H1 (cell line): ENCODE measurements around the gene ESR1. TPM values are rescaled to one million over a fixed set of nuclear protein-coding genes. Genes with fewer than 3 reads are reported as not detected.

Experiments used
- CTCF ChIA-PET: fragments of 300-600 bp; sonication (Branson Sonifier 250); formaldehyde crosslinking; loops from one replicate; lab custom pipeline; 2021; ENCODE audit not compliant: partially characterized antibody; lab: Charles Lee
- POLR2A ChIA-PET: fragments of 300-600 bp; sonication (Branson Sonifier 250); formaldehyde crosslinking; loops from one replicate; lab custom pipeline; 2021; ENCODE audit warnings: inconsistent platforms; ENCODE audit not compliant: partially characterized antibody; lab: Charles Lee
- DNase-seq, 2 experiments: peaks; one replicate each; pipeline versions ENCODE4 v3.0.0 to v3.0.0-alpha.2; 2010 to 2022; ENCODE audit warnings: low spot score in 2 of 2, low read depth in 1 of 2, mixed read lengths in 1 of 2
- FAIRE-seq: peaks from 2 replicates; lab custom pipeline; 2011; peaks lifted over from hg19 to GRCh38; lab: Jason Lieb, UNC
- H2AFZ ChIP-seq: 2 replicates; pipeline ENCODE4 v1.8.1; 2012; ENCODE audit warnings: low read length, inconsistent platforms
- H2AK5ac ChIP-seq: 2 replicates; pipeline ENCODE4 v1.6.1; 2013; ENCODE audit warnings: low read depth, low read length
- H2BK120ac ChIP-seq: replicated peaks from 2 replicates; pipeline ENCODE3; 2013; ENCODE audit warnings: low read depth, low read length, inconsistent platforms
- H2BK12ac ChIP-seq: 2 replicates; pipeline ENCODE4 v1.6.1; 2013; ENCODE audit warnings: low read depth, low read length
- H2BK15ac ChIP-seq: 2 replicates; pipeline ENCODE4 v1.6.1; 2013; ENCODE audit warnings: low read length
- H2BK20ac ChIP-seq: 2 replicates; pipeline ENCODE4 v1.6.1; 2013; ENCODE audit warnings: low read length
- H2BK5ac ChIP-seq: 2 replicates; pipeline ENCODE4 v1.6.1; 2013; ENCODE audit warnings: low read depth, low read length
- H3K14ac ChIP-seq: 2 replicates; pipeline ENCODE4 v1.6.1; 2013; ENCODE audit warnings: inconsistent platforms; ENCODE audit not compliant: insufficient read length
- H3K18ac ChIP-seq: 2 replicates; pipeline ENCODE4 v1.6.1; 2013; ENCODE audit warnings: low read length; ENCODE audit errors: extremely low read depth
- H3K23ac ChIP-seq: 2 replicates; pipeline ENCODE4 v1.6.1; 2013; ENCODE audit warnings: inconsistent platforms; ENCODE audit not compliant: insufficient read length
- H3K23me2 ChIP-seq: 2 replicates; pipeline ENCODE4 v1.6.1; 2013; ENCODE audit warnings: low read depth, low read length
- H3K27ac ChIP-seq: 2 replicates; pipeline ENCODE4 v1.6.1; 2011; ENCODE audit warnings: low read depth, low read length, inconsistent platforms
- H3K27me3 ChIP-seq, 4 experiments: replicated peaks in 1 of 4; 1 replicate in 1 of 4; 2 replicates in 3 of 4; pipeline versions ENCODE4 v1.6.1 to v1.8.1; 2011 to 2013; ENCODE audit warnings: low read length in 3 of 4, mild to moderate bottlenecking in 3 of 4, inconsistent platforms in 2 of 4, mixed read lengths in 2 of 4, moderate library complexity in 1 of 4; ENCODE audit not compliant: control insufficient read depth in 3 of 4, insufficient read depth in 3 of 4; ENCODE audit errors: extremely low read depth in 1 of 4
- H3K36me3 ChIP-seq, 4 experiments: 2 replicates each; pipeline versions ENCODE4 v1.6.1 to v1.8.1; 2011 to 2013; ENCODE audit warnings: mild to moderate bottlenecking in 4 of 4, low read length in 3 of 4, moderate library complexity in 2 of 4, control low read depth in 1 of 4, inconsistent platforms in 1 of 4; ENCODE audit not compliant: insufficient read depth in 4 of 4, control insufficient read depth in 2 of 4
- H3K4ac ChIP-seq: replicated peaks from 2 replicates; pipeline ENCODE3; 2013; ENCODE audit warnings: low read length, low read depth, mixed read lengths, inconsistent platforms; ENCODE audit not compliant: insufficient read length
- H3K4me1 ChIP-seq, 4 experiments: replicated peaks in 1 of 4; 1 replicate in 1 of 4; 2 replicates in 3 of 4; pipeline versions ENCODE4 v1.6.1 to v1.8.1; 2011 to 2013; ENCODE audit warnings: low read length in 3 of 4, inconsistent platforms in 2 of 4, mixed read lengths in 1 of 4; ENCODE audit not compliant: insufficient read depth in 4 of 4, control insufficient read depth in 3 of 4
- H3K4me2 ChIP-seq, 2 experiments: 2 replicates each; pipeline versions ENCODE4 v1.6.1 to v1.8.1; 2011 to 2013; ENCODE audit warnings: low read depth in 2 of 2, low read length in 2 of 2, control low read depth in 1 of 2, inconsistent platforms in 1 of 2, mild to moderate bottlenecking in 1 of 2; ENCODE audit not compliant: insufficient read depth in 1 of 2
- H3K4me3 ChIP-seq, 4 experiments: fragments of 200-600, 300-600 bp in 1 of 4; sonication (generic), shearing (Covaris generic), sonication (Bioruptor Twin) in 1 of 4; 2 replicates each; pipeline versions ENCODE4 v1.5.1 to v1.8.1; 2011 to 2016; ENCODE audit warnings: low read length in 4 of 4, low read depth in 3 of 4, control low read depth in 2 of 4, inconsistent platforms in 2 of 4, mild to moderate bottlenecking in 2 of 4, mixed read lengths in 1 of 4, moderate library complexity in 1 of 4; ENCODE audit not compliant: insufficient read depth in 2 of 4; ENCODE audit errors: extremely low read depth in 1 of 4
- H3K56ac ChIP-seq: replicated peaks from 2 replicates; pipeline ENCODE3; 2013; ENCODE audit warnings: low read depth, mild to moderate bottlenecking, mixed read lengths, low read length, inconsistent platforms; ENCODE audit not compliant: insufficient read length
- H3K79me1 ChIP-seq: 2 replicates; pipeline ENCODE4 v1.6.1; 2013; ENCODE audit warnings: low read depth, low read length, control low read depth
- H3K79me2 ChIP-seq, 2 experiments: 2 replicates each; pipeline versions ENCODE4 v1.6.1 to v1.8.1; 2012 to 2013; ENCODE audit warnings: low read length in 2 of 2, mild to moderate bottlenecking in 2 of 2, inconsistent platforms in 1 of 2; ENCODE audit not compliant: insufficient read depth in 2 of 2, control insufficient read depth in 1 of 2
- H3K9ac ChIP-seq, 4 experiments: replicated peaks in 1 of 4; 1 replicate in 1 of 4; 2 replicates in 3 of 4; pipeline versions ENCODE4 v1.6.1 to v1.8.1; 2011 to 2013; ENCODE audit warnings: low read depth in 3 of 4, low read length in 3 of 4, control low read depth in 2 of 4, mild to moderate bottlenecking in 2 of 4, moderate library complexity in 2 of 4, inconsistent platforms in 1 of 4; ENCODE audit errors: extremely low read depth in 1 of 4
- H3K9me3 ChIP-seq, 2 experiments: 2 replicates each; pipeline versions ENCODE4 v1.6.1 to v1.8.1; 2012 to 2013; ENCODE audit warnings: mild to moderate bottlenecking in 2 of 2, moderate library complexity in 2 of 2, control low read depth in 1 of 2, inconsistent platforms in 1 of 2, low read depth in 1 of 2, low read length in 1 of 2, mixed read lengths in 1 of 2; ENCODE audit not compliant: insufficient read depth in 2 of 2
- H4K20me1 ChIP-seq, 2 experiments: replicated peaks in 1 of 2; 2 replicates each; pipeline versions ENCODE3 to v1.8.1; 2011 to 2013; ENCODE audit warnings: inconsistent platforms in 2 of 2, low read length in 2 of 2, mild to moderate bottlenecking in 1 of 2; ENCODE audit not compliant: insufficient read depth in 2 of 2, control insufficient read depth in 1 of 2
- H4K5ac ChIP-seq: 2 replicates; pipeline ENCODE4 v1.6.1; 2013; ENCODE audit warnings: low read length, low read depth, mixed read lengths, inconsistent platforms; ENCODE audit not compliant: insufficient read length
- H4K8ac ChIP-seq: 2 replicates; pipeline ENCODE4 v1.8.0; 2013; ENCODE audit warnings: mild to moderate bottlenecking, moderate library complexity, low read length, inconsistent platforms; ENCODE audit not compliant: insufficient read depth; ENCODE audit errors: extremely low read depth
- H4K91ac ChIP-seq: replicated peaks from 2 replicates; pipeline ENCODE3; 2013; ENCODE audit warnings: low read length, mixed read lengths, inconsistent platforms; ENCODE audit not compliant: insufficient read length
- POLR2A ChIP-seq, 2 experiments: IDR thresholded peaks; 1 replicate in 1 of 2; 2 replicates in 1 of 2; pipeline ENCODE4 v1.6.1; 2011; ENCODE audit warnings: low read depth in 2 of 2, low read length in 2 of 2, mild to moderate bottlenecking in 2 of 2; ENCODE audit errors: control extremely low read depth in 1 of 2
- SIRT6 ChIP-seq: IDR thresholded peaks from one replicate; pipeline ENCODE4 v1.7.1; 2012; ENCODE audit warnings: low read length, inconsistent platforms
- SIX5 ChIP-seq: IDR thresholded peaks from 2 replicates; pipeline ENCODE4 v1.6.1; 2011; ENCODE audit warnings: mild to moderate bottlenecking, low read depth, low read length
- TEAD4 ChIP-seq: IDR thresholded peaks from 2 replicates; pipeline ENCODE4 v1.6.1; 2012; ENCODE audit warnings: low read depth, low read length, inconsistent platforms, mixed read lengths
- WGBS, 2 experiments: shearing (Covaris generic) in 1 of 2; methylation state at CpG; one replicate each; pipeline versions ENCODE4 v1.1.6 to v1.1.7; 2013 to 2015; ENCODE audit warnings: low lambda C conversion rate in 2 of 2, mixed read lengths in 2 of 2, inconsistent platforms in 1 of 2, low coverage in 1 of 2, missing lambda C conversion rate in 1 of 2; ENCODE audit not compliant: insufficient replicate concordance in 2 of 2, insufficient coverage in 1 of 2, insufficient read length in 1 of 2; ENCODE audit errors: extremely low coverage in 1 of 2, missing lambda C conversion rate in 1 of 2; 5-methylcytosine and 5-hydroxymethylcytosine counted together
- polyA plus RNA-seq, 7 experiments: library from polyadenylated mRNA; depleted of rRNA in 3 of 7; stranded (reverse) in 5 of 7; unstranded in 2 of 7; fragments of >200 nt in 5 of 7; fragments of 200-250 nt in 2 of 7; gene quantifications; 1 replicate in 5 of 7; 2 replicates in 1 of 7; 4 replicates in 1 of 7; pipeline versions ENCODE4 v1.2.1 to v1.2.3, GENCODE V29; 2011 to 2013; ENCODE audit warnings: missing spikeins in 2 of 7, mixed read lengths in 2 of 7
- total RNA-seq: library from RNA; stranded (reverse); fragmentation: NEBNext Ultra II Directional; extraction: Animal tissue kit (Norgen Biotek cat#: 25700); gene quantifications from 2 replicates; pipeline ENCODE4 v1.2.1, GENCODE V29; 2021
- TF ChIP-seq, protein P1 (sequence below): IDR thresholded peaks from 2 replicates; pipeline ENCODE4 v1.6.1; 2012; ENCODE audit warnings: low read length, inconsistent platforms

ESR1 gene
- total and polyA plus RNA-seq, 2 of the 8 experiments (the other 6 are each of a cell fraction or from before 2014, with no cell fraction given), result 0.03 to 0.17 TPM

GRCh38 chr6:151900256-151900655 is 92.8 kb downstream of the ESR1 start:
- H3K14ac ChIP-seq, result no peak overlapping the region
- no peak overlapping the region for H3K4me3 ChIP-seq
- FAIRE-seq (no peak), DNase-seq (no peak)
- H2BK12ac ChIP-seq, result no peak overlapping the region
- H4K5ac ChIP-seq, result no peak overlapping the region
- H3K4me1 ChIP-seq, result 0 out of 7 replicates have a peak, but pooled peaks cover 0 to 1% (median 0%) of the 10 kb centered on the region in 4 experiments
- no peak overlapping the region for H2BK20ac ChIP-seq
- no peak overlapping the region for H2BK5ac ChIP-seq
- WGBS, 2 experiments, result 89% methylated on average over 2 of the region's 2 CpGs; no CpG with 5 or more reads in 1 of the 2 experiments
- H3K79me1 ChIP-seq, result no peaks in the 10 kb centered on the region
- no peak overlapping the region for H3K4me2 ChIP-seq
- H3K9me3 ChIP-seq, result peaks cover 0 to 6% of the 10 kb centered on the region in 2 experiments; a peak in 1 of 4 replicates
- no peaks in the 10 kb centered on the region for H3K79me2 ChIP-seq
- H4K91ac ChIP-seq, result no peak overlapping the region
- H4K8ac ChIP-seq, result no peak overlapping the region
- H3K56ac ChIP-seq, result no peak overlapping the region
- no peak overlapping the region for H2BK15ac ChIP-seq
- no peak overlapping the region for H3K4ac ChIP-seq
- POLR2A ChIA-PET, result no interaction called here
- no peak overlapping the region for H3K23ac ChIP-seq
- H3K36me3 ChIP-seq, result no peaks in the 10 kb centered on the region
- H3K27ac ChIP-seq, result no peak overlapping the region
- no peak overlapping the region for H2BK120ac ChIP-seq
- TF ChIP-seq, protein P1, sequence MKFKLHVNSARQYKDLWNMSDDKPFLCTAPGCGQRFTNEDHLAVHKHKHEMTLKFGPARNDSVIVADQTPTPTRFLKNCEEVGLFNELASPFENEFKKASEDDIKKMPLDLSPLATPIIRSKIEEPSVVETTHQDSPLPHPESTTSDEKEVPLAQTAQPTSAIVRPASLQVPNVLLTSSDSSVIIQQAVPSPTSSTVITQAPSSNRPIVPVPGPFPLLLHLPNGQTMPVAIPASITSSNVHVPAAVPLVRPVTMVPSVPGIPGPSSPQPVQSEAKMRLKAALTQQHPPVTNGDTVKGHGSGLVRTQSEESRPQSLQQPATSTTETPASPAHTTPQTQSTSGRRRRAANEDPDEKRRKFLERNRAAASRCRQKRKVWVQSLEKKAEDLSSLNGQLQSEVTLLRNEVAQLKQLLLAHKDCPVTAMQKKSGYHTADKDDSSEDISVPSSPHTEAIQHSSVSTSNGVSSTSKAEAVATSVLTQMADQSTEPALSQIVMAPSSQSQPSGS, result no peak
- no peak for TF ChIP-seq POLR2A (IDR thresholded peaks at IDR 0.05; ENCODE audit: control extremely low read depth in 1 of 2, low read depth in 2 of 2, low read length in 2 of 2)
- TF ChIP-seq SIX5, result no peak
- TF ChIP-seq TEAD4, result no peak
- TF ChIP-seq SIRT6, result no peak
- CTCF ChIA-PET, result interaction anchor here (0.8 to 1.2 kb wide), 2 partner anchors 314 to 405 kb away, joined by 4 to 6 read pairs; no protein-coding TSS in a partner anchor
- no peak overlapping the region for H2AFZ ChIP-seq
- H3K9ac ChIP-seq, result no peak overlapping the region
- no peaks in the 10 kb centered on the region for H3K27me3 ChIP-seq
- no peaks in the 10 kb centered on the region for H3K23me2 ChIP-seq
- no peak overlapping the region for H2AK5ac ChIP-seq
- no peaks in the 10 kb centered on the region for H4K20me1 ChIP-seq
- no peak overlapping the region for H3K18ac ChIP-seq
